ENCODE results near the gene PGAP1.
A peak's percentile ranks its signal among the peaks of the same experiment; 100 is the strongest.

The PGAP1 gene

GRCh38 chr2:196876364-196876763 is 50.1 kb downstream of the PGAP1 start:
- DNase-seq: no peak

GRCh38 chr2:196875414-196875813 is 51.1 kb downstream of the PGAP1 start:
- DNase-seq: no peak

DNA sequence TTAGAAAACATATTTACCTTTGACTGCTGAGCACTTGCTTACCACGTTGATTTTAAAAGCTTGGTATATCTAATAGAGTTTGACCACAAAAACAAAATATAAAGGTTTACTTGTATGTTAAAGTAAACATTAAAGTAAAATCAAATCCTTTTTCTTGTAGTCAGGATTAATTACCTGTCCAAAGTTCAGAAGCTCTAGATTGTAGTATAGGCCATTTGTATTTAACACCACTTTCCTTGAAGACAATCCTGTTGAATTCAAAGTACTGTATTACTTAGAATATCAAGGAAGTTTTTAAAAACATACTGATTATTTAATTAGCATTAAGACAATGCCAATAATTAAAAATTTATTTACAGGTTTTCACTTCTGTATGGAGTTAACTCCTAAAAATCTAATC is 53.0 kb downstream of the PGAP1 start:
- DNase-seq: no peak

- DNase-seq: no peak
Measured at GRCh38 chr2:196854629-196855028, 71.9 kb downstream of the PGAP1 start.

DNA sequence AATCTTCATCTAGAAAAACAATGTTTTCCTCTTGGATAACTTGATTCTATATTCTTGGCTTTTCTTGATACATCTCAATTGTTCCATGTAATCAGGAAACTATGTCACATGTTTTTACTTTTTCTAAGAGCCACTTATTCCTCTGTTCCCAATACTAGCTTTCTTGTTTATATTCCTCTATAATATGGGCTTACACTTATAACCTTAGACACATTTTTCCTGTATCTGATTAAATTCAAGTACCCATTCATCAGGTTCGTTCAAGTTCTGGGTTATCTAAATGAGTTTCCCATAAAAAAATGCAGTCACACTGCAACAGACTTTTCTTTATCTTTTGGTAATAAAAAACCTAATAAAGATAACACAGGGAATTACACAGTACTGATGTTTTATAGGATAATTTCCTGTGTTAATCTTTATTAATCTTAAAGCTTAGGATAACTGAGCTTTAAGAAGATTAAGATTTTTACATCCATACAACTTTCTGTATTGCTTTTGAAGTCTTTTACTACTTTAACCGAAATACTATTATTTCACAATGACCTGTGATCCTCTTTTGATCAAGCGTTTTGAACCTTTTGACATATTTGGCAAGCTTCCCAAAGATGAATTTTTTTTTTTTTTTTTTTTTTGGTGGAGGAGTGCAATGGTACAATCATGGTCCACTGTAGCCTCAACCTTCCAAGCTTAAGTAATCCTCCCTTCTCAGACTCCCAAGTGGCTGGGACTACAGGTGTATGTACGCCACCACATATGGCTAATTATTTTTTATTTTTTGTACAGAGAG is 73.0 kb downstream of the PGAP1 start:
- DNase-seq: no peak

- DNase-seq: no peak
Measured at GRCh38 chr2:196851088-196851487, 75.4 kb downstream of the PGAP1 start.

GRCh38 chr2:196849895-196850294 is 76.6 kb downstream of the PGAP1 start:
- DNase-seq: peak; percentile 63

DNA sequence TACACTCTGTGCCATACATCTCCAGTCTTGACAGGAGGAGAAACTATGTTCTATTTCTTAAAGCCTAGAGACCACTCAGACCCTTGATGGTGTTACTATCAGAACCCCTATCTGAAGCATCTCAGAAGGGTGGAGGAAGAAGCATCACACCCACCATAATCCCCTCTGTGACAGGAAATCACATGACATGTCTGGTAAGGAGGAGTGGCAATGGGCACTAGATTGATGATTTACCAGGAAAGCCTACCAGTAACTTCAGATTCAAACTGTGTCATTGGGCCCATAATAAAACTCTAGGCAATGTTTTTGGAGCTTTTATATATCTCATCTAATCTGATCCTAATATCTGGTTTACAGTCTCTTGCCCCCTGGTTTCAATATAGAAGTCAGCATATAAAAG is 80.2 kb downstream of the PGAP1 start:
- DNase-seq: no peak

DNA sequence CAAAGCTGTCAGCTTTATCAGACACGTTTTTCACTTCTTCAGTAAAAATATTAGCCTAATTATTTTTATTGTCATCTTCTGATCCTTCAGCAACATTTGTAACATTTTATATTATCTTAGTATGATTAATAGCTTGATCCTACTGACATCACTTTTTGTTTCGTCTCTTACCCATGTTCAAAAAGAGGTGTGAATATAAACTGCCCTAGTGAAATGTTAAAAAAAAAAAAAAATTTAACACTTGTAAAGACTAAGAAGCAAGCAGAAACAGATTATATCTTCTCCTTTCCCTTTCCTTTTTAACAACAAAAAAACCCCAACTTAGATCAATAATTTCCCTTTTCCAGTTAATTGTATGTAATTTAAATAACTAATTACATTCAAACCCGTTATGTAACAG is 81.1 kb downstream of the PGAP1 start:
- DNase-seq: no peak

DNA sequence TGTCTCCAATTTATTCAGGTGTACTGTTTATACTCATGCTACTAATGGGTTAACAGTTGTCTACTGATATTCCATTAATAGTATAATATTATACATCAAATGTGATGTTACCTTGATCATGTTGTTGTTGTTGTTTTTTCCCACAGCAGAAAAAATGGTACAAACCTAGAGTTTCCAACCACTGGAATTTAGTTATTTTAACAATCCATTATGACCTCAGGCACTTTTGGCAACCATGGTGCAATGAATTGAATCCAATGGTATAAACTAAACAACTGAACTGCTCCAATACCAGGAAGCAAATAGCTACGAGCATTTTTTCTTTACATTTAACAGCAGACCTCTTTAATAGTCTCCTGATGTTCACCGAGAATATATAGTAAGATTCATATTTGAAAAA is 86.3 kb downstream of the PGAP1 start:
- no peak for DNase-seq

DNA sequence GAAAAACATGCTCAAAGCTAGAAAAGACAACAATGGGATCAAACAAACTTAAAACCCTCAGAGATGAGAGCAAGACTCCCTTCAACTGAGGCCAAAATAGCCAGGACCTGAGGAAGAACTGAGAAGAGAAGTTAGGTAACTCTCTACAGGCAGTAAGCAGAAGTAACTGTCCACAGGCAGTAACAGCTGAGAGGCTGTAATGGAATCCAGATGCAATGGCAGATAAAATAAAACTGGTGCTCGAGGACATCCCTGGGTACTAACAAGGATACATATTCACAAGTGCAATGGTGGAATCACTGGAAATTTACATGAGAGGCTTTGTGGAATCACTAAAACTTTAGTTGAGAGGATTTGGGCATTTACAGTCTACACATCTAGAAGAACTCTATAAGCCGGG is 86.9 kb downstream of the PGAP1 start:
- no peak for DNase-seq

- no peak for DNase-seq
Measured at GRCh38 chr2:196836440-196836839, 90.1 kb downstream of the PGAP1 start.

GRCh38 chr2:196830701-196831100 is 95.8 kb downstream of the PGAP1 start:
- DNase-seq: no peak

DNA sequence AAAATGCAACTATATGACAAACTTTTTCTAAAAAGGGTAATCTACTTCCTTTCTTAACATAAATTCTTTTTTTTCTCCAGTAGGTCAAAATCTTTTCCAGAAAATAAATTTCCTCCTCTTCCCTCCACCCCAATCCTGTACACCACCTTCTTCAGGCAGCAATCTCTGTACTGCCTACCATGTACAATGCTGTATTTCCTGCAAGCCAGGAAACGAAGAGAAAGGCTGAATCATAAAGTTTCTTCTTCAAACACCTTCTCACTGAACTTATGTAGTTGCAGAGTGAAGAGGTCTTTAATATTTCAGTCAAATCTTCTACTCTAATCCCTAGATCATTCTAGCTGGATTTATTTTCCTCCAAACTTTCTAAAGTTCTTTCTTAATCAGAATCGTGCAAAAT is 99.2 kb downstream of the PGAP1 start:
- DNase-seq: no peak

GRCh38 chr2:196823750-196824522 is 102.6 kb downstream of the PGAP1 start:
- DNase-seq: peak; percentile 9

- DNase-seq: no peak
Measured at GRCh38 chr2:196821195-196821594, 105.3 kb downstream of the PGAP1 start.

DNA sequence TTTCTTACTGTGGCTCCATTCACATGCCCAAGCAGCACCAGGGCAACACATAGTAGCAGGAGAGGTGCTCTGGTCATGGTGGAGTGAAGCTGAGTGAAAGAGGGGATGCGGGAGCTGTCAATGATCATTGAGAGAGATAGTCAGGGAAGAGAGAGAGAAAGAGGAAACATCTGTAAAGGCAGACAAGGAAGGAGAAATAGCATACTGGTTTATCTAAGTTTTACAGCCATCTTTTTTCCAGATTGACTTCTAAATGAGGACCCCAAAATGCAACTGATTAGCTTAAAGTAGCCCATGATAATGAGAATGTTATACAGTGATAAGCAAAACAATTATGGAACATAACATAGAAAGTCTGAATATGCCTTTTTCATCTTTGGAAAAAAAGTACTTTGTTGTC is 117.2 kb downstream of the PGAP1 start, which contains the start of gene C2orf66:
C2orf66 (minus strand) TSS at position 96 of the 400 bp plus-strand sequence; CDS start at position 77, 19 bp downstream.
- DNase-seq: no peak

DNA sequence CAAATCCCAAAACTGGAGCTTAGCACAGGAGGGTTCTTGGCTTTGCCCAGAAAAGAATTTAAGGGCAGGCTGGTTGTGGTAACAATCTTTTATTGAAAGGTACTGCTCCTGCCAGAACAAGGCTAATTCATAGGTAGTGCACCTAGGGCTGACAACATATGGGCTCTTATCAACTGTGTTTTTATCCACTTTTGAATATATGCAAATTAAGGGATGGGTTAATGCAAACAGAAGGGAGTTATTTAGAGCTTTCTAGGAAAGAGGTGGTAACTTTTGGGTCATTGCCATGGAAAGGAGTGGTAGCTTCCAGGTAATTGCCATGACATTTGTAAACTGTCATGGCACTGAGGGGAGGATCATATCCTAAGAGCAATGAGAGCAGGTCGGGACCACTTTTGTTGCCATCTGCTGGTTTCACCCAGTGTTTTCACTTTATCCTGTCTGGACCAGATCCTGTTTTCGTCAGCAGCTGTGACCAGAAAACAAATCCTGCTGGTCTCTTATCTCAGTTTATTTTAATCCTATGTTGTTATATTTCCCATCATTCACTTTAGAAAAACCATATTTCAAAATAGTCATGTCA is 118.3 kb downstream of the PGAP1 start:
- peak; percentile 18 for DNase-seq

- no peak for DNase-seq
Measured at GRCh38 chr2:196804381-196804780, 122.1 kb downstream of the PGAP1 start.

DNA sequence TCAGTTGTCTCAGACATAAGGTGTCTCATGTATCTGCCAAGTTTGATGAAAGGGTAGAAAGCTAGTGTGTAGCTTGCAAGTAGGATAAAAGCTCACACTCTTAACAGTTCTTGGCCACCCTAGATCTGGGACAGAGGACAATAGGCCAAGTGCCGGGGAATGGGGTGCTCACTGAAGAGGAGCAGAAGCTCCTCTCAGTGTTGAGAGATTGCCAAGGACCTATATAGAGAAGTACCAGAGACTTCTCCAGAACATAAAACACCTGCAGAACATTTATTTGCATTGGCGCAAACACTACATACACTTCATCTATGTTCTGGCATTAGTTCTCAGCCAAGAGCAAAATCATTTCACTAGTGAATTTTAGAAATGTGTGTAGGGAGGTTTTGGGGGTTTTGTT is 124.1 kb downstream of the PGAP1 start:
- DNase-seq: no peak

DNA sequence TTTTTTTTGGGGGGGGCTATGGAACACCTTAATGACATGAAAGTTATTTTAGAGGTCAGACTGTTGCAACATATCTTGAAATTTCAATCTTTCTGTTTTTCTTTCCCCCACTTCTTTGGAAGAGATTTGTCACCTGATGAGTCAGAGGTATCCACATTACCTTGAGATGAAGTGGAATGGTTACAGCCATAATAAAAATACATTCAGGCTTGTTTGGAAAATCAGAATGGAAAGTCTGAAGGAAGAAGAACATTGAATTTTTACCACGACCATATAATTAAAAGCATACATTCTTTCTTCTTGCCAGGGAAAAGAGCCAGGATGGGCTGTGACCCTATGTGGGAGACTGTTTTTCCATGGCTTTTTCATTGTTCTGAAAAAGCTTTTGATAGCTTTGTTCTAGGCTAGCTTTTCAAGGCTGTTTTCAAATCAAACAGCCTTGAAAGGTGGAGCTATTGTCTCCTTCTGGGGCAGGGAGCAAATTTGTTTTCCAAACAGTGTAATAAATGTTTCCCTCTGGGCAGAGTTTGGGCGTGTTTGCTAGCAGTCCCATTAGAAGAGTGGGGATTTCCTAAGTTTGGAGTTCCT is 124.7 kb downstream of the PGAP1 start:
- DNase-seq: no peak

DNA sequence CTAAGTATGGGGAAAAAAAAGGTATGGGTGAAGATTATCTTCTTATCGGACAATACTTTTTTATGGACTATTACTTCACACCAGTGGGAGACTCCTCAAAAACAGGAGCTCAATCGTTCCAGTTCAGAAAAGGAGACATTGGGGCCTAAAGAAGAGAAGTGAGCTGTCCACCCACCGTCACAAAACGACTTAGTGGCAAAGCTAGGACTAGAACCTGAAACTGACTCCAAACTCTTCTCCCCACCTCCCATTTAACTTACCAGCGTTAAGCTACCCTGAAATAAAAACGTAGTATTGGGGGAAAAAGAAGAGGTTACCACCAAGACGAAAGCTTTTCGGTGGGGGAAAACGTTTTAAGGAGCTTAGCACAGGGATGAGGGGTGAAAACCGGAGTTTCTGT is 127.5 kb downstream of the PGAP1 start:
- DNase-seq: peak; percentile 44

DNA sequence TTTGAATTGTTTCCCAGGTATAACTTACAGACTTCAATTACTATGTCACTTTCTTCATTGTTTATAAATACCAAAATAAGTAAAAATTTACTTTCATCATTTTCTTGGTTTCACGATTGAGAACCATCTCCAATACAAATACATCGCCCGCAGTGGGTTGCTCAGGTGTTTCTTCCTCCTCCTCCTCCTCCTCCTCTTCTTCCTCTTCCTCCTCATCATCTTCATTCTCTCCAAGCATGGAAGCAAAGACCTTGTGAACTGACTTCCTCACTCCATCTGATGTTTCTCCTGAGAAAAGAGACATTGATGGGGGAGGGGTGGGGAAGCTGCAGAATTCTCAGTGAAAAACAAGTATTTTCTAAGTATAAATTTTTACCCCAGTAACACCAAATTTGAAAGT is 133.6 kb downstream of the PGAP1 start:
- DNase-seq: no peak

All from DMS53 (cell line).